SK-N-SH treated with all-trans-retinoic acid at 6 μM for 48 hours (cell line): ENCODE data around the gene TESMIN.

Experiments used
- ATAC-seq: fragments of 200-7000 bp; cut with Tn5 transposase; 3 replicates; pipeline ENCODE4 v1.9.1; 2020; ENCODE audit warnings: mild to moderate bottlenecking, moderate library complexity
- ARNTL ChIP-seq: fragments of 450-650 bp; formaldehyde crosslinking; IDR thresholded peaks from 2 replicates; pipeline ENCODE4 v1.5.0; 2020; ENCODE audit warnings: low read depth, mild to moderate bottlenecking, moderate library complexity, borderline replicate concordance
- BACH2 ChIP-seq: fragments of 250-450 bp; sonication (Bioruptor Pico); IDR thresholded peaks from 2 replicates; pipeline ENCODE4 v1.9.0; 2021; ENCODE audit warnings: mild to moderate bottlenecking, borderline replicate concordance
- ESRRG ChIP-seq: fragments of 250-450 bp; sonication (Bioruptor Pico); IDR thresholded peaks from 2 replicates; pipeline ENCODE4 v1.6.1; 2021; ENCODE audit warnings: mild to moderate bottlenecking
- GLIS3 ChIP-seq: fragments of 250-450 bp; sonication (Bioruptor Pico); IDR thresholded peaks from 2 replicates; pipeline ENCODE4 v1.5.0; 2020; ENCODE audit warnings: mild to moderate bottlenecking, moderate library complexity
- OSR1 ChIP-seq: fragments of 250-450 bp; sonication (Bioruptor Pico); IDR thresholded peaks from 2 replicates; pipeline ENCODE4 v1.8.0; 2022; ENCODE audit warnings: moderate library complexity, mild to moderate bottlenecking, inconsistent platforms
- PPARA ChIP-seq: fragments of 250-450 bp; sonication (Bioruptor Pico); IDR thresholded peaks from 2 replicates; pipeline ENCODE4 v1.5.0; 2020; ENCODE audit warnings: mild to moderate bottlenecking, borderline replicate concordance
- SNAI2 ChIP-seq: fragments of 250-450 bp; sonication (Bioruptor Pico); IDR thresholded peaks from 2 replicates; pipeline ENCODE4 v1.5.0; 2020; ENCODE audit warnings: mild to moderate bottlenecking, moderate library complexity
- TCF4 ChIP-seq: fragments of 250-450 bp; sonication (Bioruptor Pico); IDR thresholded peaks from 2 replicates; pipeline ENCODE4 v1.8.0; 2021; ENCODE audit warnings: mild to moderate bottlenecking, moderate library complexity, borderline replicate concordance
- TOX ChIP-seq: fragments of 250-450 bp; sonication (Bioruptor Pico); IDR thresholded peaks from 2 replicates; pipeline ENCODE4 v1.8.0; 2021; ENCODE audit warnings: mild to moderate bottlenecking, moderate library complexity, borderline replicate concordance
- ZC3H10 ChIP-seq: fragments of 250-450 bp; sonication (Bioruptor Pico); IDR thresholded peaks from 2 replicates; pipeline ENCODE4 v1.5.1; 2021; ENCODE audit warnings: mild to moderate bottlenecking, moderate library complexity
- ZFP30 ChIP-seq: fragments of 450-650 bp; formaldehyde crosslinking; IDR thresholded peaks from 2 replicates; pipeline ENCODE4 v1.5.0; 2022; ENCODE audit warnings: mild to moderate bottlenecking, moderate library complexity
- ZNF565 ChIP-seq: fragments of 450-650 bp; formaldehyde crosslinking; conservative IDR thresholded peaks from 2 replicates; pipeline ENCODE4 v1.5.0; 2020; ENCODE audit warnings: low read depth, mild to moderate bottlenecking, moderate library complexity
- ZNF70 ChIP-seq: fragments of 450-650 bp; formaldehyde crosslinking; IDR thresholded peaks from 2 replicates; pipeline ENCODE4 v1.5.0; 2020; ENCODE audit warnings: mild to moderate bottlenecking, moderate library complexity
- ZNF8 ChIP-seq: fragments of 450-650 bp; formaldehyde crosslinking; IDR thresholded peaks from 2 replicates; pipeline ENCODE4 v1.5.0; 2020; ENCODE audit warnings: mild to moderate bottlenecking, moderate library complexity
- TF ChIP-seq, protein P1 (sequence below): fragments of 250-450 bp; sonication (Bioruptor Pico); IDR thresholded peaks from 2 replicates; pipeline ENCODE4 v1.8.0; 2020; ENCODE audit warnings: mild to moderate bottlenecking, moderate library complexity, borderline replicate concordance
- TF ChIP-seq, protein P2 (sequence below): fragments of 250-450 bp; sonication (Bioruptor Pico); IDR thresholded peaks from 2 replicates; pipeline ENCODE4 v1.8.0; 2021; ENCODE audit warnings: low read depth, mild to moderate bottlenecking, moderate library complexity, borderline replicate concordance
- TF ChIP-seq, protein P3 (sequence below): fragments of 250-450 bp; sonication (Bioruptor Pico); IDR thresholded peaks from 2 replicates; pipeline ENCODE4 v1.5.0; 2020; ENCODE audit warnings: mild to moderate bottlenecking, moderate library complexity
- TF ChIP-seq, protein P4 (sequence below): fragments of 250-450 bp; sonication (Bioruptor Pico); IDR thresholded peaks from 2 replicates; pipeline ENCODE4 v1.5.1; 2020; ENCODE audit warnings: low read depth, mild to moderate bottlenecking, moderate library complexity

TESMIN gene

GRCh38 chr11:68759991-68760390 lies 8.7 kb upstream of the TESMIN start:
- no peak for ATAC-seq
- TF ChIP-seq SNAI2 (CRISPR knock-in tag) (no peak), ZNF70 (CRISPR knock-in tag) (no peak), OSR1 (CRISPR knock-in tag) (no peak), ZNF565 (no peak), GLIS3 (CRISPR knock-in tag) (no peak), ESRRG (CRISPR knock-in tag) (no peak), TOX (CRISPR knock-in tag) (no peak), PPARA (CRISPR knock-in tag) (no peak), BACH2 (CRISPR knock-in tag) (no peak), ZC3H10 (CRISPR knock-in tag) (no peak), ZFP30 (CRISPR knock-in tag) (no peak), ZNF8 (CRISPR knock-in tag) (no peak)
- TF ChIP-seq, protein P1, sequence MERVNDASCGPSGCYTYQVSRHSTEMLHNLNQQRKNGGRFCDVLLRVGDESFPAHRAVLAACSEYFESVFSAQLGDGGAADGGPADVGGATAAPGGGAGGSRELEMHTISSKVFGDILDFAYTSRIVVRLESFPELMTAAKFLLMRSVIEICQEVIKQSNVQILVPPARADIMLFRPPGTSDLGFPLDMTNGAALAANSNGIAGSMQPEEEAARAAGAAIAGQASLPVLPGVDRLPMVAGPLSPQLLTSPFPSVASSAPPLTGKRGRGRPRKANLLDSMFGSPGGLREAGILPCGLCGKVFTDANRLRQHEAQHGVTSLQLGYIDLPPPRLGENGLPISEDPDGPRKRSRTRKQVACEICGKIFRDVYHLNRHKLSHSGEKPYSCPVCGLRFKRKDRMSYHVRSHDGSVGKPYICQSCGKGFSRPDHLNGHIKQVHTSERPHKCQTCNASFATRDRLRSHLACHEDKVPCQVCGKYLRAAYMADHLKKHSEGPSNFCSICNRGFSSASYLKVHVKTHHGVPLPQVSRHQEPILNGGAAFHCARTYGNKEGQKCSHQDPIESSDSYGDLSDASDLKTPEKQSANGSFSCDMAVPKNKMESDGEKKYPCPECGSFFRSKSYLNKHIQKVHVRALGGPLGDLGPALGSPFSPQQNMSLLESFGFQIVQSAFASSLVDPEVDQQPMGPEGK = no peak
- TF ChIP-seq, protein P2, sequence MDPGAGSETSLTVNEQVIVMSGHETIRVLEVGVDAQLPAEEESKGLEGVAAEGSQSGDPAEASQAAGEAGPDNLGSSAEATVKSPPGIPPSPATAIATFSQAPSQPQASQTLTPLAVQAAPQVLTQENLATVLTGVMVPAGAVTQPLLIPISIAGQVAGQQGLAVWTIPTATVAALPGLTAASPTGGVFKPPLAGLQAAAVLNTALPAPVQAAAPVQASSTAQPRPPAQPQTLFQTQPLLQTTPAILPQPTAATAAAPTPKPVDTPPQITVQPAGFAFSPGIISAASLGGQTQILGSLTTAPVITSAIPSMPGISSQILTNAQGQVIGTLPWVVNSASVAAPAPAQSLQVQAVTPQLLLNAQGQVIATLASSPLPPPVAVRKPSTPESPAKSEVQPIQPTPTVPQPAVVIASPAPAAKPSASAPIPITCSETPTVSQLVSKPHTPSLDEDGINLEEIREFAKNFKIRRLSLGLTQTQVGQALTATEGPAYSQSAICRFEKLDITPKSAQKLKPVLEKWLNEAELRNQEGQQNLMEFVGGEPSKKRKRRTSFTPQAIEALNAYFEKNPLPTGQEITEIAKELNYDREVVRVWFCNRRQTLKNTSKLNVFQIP (CRISPR knock-in tag) = no peak
- TF ChIP-seq, protein P3, sequence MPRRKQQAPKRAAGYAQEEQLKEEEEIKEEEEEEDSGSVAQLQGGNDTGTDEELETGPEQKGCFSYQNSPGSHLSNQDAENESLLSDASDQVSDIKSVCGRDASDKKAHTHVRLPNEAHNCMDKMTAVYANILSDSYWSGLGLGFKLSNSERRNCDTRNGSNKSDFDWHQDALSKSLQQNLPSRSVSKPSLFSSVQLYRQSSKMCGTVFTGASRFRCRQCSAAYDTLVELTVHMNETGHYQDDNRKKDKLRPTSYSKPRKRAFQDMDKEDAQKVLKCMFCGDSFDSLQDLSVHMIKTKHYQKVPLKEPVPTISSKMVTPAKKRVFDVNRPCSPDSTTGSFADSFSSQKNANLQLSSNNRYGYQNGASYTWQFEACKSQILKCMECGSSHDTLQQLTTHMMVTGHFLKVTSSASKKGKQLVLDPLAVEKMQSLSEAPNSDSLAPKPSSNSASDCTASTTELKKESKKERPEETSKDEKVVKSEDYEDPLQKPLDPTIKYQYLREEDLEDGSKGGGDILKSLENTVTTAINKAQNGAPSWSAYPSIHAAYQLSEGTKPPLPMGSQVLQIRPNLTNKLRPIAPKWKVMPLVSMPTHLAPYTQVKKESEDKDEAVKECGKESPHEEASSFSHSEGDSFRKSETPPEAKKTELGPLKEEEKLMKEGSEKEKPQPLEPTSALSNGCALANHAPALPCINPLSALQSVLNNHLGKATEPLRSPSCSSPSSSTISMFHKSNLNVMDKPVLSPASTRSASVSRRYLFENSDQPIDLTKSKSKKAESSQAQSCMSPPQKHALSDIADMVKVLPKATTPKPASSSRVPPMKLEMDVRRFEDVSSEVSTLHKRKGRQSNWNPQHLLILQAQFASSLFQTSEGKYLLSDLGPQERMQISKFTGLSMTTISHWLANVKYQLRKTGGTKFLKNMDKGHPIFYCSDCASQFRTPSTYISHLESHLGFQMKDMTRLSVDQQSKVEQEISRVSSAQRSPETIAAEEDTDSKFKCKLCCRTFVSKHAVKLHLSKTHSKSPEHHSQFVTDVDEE = no peak

DNA sequence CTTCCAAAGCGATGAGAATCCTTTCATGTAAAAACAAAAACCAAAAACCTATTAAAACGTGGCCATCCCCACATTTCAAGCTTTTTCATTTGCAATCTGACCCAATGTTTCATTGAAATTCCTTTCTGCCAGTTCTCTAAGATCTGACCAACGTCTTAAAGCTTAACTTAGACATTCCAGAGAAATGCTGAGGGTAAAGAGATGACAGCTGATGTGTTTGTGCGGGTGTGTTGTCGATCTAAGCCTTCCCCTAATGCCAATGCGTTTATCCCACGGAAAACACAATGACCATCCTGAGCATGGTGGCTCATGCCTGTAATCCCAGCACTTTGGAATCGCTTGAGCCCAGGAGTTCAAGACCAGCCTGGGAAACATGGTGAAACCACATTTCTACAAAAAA lies 6.4 kb upstream of the TESMIN start:
- TF ChIP-seq SNAI2 (CRISPR knock-in tag) = no peak
- no peak for TF ChIP-seq ARNTL
- no peak for TF ChIP-seq TCF4
- TF ChIP-seq, protein P1 = no peak
- no peak for TF ChIP-seq ZNF8 (CRISPR knock-in tag)
- no peak for TF ChIP-seq ZNF70 (CRISPR knock-in tag)
- TF ChIP-seq OSR1 (CRISPR knock-in tag) = no peak
- no peak for TF ChIP-seq ESRRG (CRISPR knock-in tag)
- TF ChIP-seq, protein P4, sequence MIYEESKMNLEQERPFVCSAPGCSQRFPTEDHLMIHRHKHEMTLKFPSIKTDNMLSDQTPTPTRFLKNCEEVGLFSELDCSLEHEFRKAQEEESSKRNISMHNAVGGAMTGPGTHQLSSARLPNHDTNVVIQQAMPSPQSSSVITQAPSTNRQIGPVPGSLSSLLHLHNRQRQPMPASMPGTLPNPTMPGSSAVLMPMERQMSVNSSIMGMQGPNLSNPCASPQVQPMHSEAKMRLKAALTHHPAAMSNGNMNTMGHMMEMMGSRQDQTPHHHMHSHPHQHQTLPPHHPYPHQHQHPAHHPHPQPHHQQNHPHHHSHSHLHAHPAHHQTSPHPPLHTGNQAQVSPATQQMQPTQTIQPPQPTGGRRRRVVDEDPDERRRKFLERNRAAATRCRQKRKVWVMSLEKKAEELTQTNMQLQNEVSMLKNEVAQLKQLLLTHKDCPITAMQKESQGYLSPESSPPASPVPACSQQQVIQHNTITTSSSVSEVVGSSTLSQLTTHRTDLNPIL = no peak
- TF ChIP-seq TOX (CRISPR knock-in tag) = no peak
- no peak for TF ChIP-seq BACH2 (CRISPR knock-in tag)
- TF ChIP-seq, all 23 proteins: peak for 0

GRCh38 chr11:68756171-68756766 lies 4.9 kb upstream of the TESMIN start:
- TF ChIP-seq BACH2 (CRISPR knock-in tag) = no peak
- TF ChIP-seq TOX (CRISPR knock-in tag) = no peak
- TF ChIP-seq, protein P2 (CRISPR knock-in tag) = no peak
- no peak for TF ChIP-seq ESRRG (CRISPR knock-in tag)
- TF ChIP-seq, protein P1 = no peak
- no peak for TF ChIP-seq SNAI2 (CRISPR knock-in tag)
- TF ChIP-seq GLIS3 (CRISPR knock-in tag) = no peak
- TF ChIP-seq TCF4 = no peak
- TF ChIP-seq, all 23 proteins: peak for 0
- ATAC-seq = no peak

More for the DNA sequence above, 6.4 kb upstream of the TESMIN start:
- ATAC-seq = no peak
